WI38 (cell line): Measurements from ENCODE around the gene E2F1.

Source experiments
- H3K4me3 ChIP-seq: 2 replicates; pipeline ENCODE4 v1.5.1; 2011; ENCODE audit warnings: low read depth, mild to moderate bottlenecking, control low read depth, low read length
- CTCF ChIP-seq: IDR thresholded peaks from 2 replicates; pipeline ENCODE4 v1.5.1; 2012; ENCODE audit warnings: low read depth, mild to moderate bottlenecking, control low read depth, low read length

Gene E2F1

GRCh38 chr20:33664085-33664761, 22.0 kb downstream of the E2F1 start:
- peak overlapping the region; percentile 76 for H3K4me3 ChIP-seq
- TF ChIP-seq CTCF, result no peak

GRCh38 chr20:33663161-33664084, 22.8 kb downstream of the E2F1 start:
- TF ChIP-seq CTCF, result no peak
- H3K4me3 ChIP-seq, result peak overlapping the region; percentile 76

- peak within 1 kb of the TSS; percentile 76 for H3K4me3 ChIP-seq
- no peak for TF ChIP-seq CTCF
Observed at GRCh38 chr20:33662172-33662571, 24.0 kb downstream of the E2F1 start, which contains the start of gene C20orf144. C20orf144 (plus strand) TSS chr20:33662327; CDS start chr20:33662346, 19 bp downstream.

- no peak overlapping the region for H3K4me3 ChIP-seq
- TF ChIP-seq CTCF, result no peak
Observed at GRCh38 chr20:33660685-33661058, 25.5 kb downstream of the E2F1 start.

- TF ChIP-seq CTCF, result no peak
- H3K4me3 ChIP-seq, result no peak overlapping the region
Observed at GRCh38 chr20:33660035-33660684, 26.0 kb downstream of the E2F1 start.

- H3K4me3 ChIP-seq, result no peak overlapping the region
- TF ChIP-seq CTCF, result no peak
Observed at GRCh38 chr20:33659341-33660034, 26.7 kb downstream of the E2F1 start.
